ENCODE measurements around the gene CAP2. TPM values are rescaled to one million over a fixed set of nuclear protein-coding genes. Genes with fewer than 3 reads are reported as not detected.
A peak's percentile ranks its signal among the peaks of the same experiment; 100 is the strongest.

The CAP2 gene
- total and polyA plus RNA-seq, 9 of the 15 experiments (the other 6 are each of a cell fraction or from before 2014, with no cell fraction given): not detected

- TF ChIP-seq SMAD1 (IDR thresholded peaks at IDR 0.05; ENCODE audit: low read depth, low read length, partially characterized antibody): peak; percentile 48
- peak; percentile 60 to 82 (median 60); a peak in 5 of 6 replicates for TF ChIP-seq CTCF (IDR thresholded peaks at IDR 0.05 in 2 of 3, conservative IDR thresholded peaks at IDR 0.05 in 1 of 3; ENCODE audit: insufficient read depth in 2 of 3, low read depth in 1 of 3, low read length in 3 of 3)
- peak in 1 of 2 experiments; percentile 39; a peak in 1 of 4 replicates for TF ChIP-seq TBL1XR1 (IDR thresholded peaks at IDR 0.05; ENCODE audit: low read length in 2 of 2)
- TF ChIP-seq ZNF175 (CRISPR knock-in tag; IDR thresholded peaks at IDR 0.05; ENCODE audit: low read depth): 0 out of 2 replicates have a peak, but pooled peaks have one; percentile 16
- no peak for TF ChIP-seq NFIC (IDR thresholded peaks at IDR 0.05)
- TF ChIP-seq RBM22 (IDR thresholded peaks at IDR 0.05; ENCODE audit: low read depth, low read length, poor library complexity, severe bottlenecking): peak; percentile 4
- TF ChIP-seq CHD2 (IDR thresholded peaks at IDR 0.05; ENCODE audit: low read depth, low read length): peak; percentile 13; the same call in 1 of the 2 replicates
- TF ChIP-seq BCOR (IDR thresholded peaks at IDR 0.05): 0 out of 2 replicates have a peak, but pooled peaks have one; percentile 38
- TF ChIP-seq UBTF (IDR thresholded peaks at IDR 0.05; ENCODE audit: borderline replicate concordance in 1 of 2, low read depth in 2 of 2, low read length in 2 of 2): peak; percentile 9 to 28; a peak in 3 of 4 replicates
- peak in 1 of 2 experiments; percentile 38 for TF ChIP-seq E2F6 (IDR thresholded peaks at IDR 0.05; ENCODE audit: borderline replicate concordance in 1 of 2, extremely low read depth in 1 of 2, insufficient read depth in 1 of 2, insufficient read length in 1 of 2, low read depth in 1 of 2, low read length in 1 of 2, poor library complexity in 1 of 2, severe bottlenecking in 1 of 2)
- TF ChIP-seq MEIS2 (IDR thresholded peaks at IDR 0.05; ENCODE audit: partially characterized antibody): peak; percentile 67
- TF ChIP-seq ZNF277 (CRISPR knock-in tag; IDR thresholded peaks at IDR 0.05; ENCODE audit: borderline replicate concordance): no peak
- TF ChIP-seq ZNF444 (CRISPR knock-in tag; IDR thresholded peaks at IDR 0.05): peak; percentile 82; the same call in 1 of the 2 replicates
- TF ChIP-seq FOXA3 (CRISPR knock-in tag; conservative IDR thresholded peaks at IDR 0.05 in 1 of 2, IDR thresholded peaks at IDR 0.05 in 1 of 2): peak; percentile 47 to 85; a peak in 3 of 4 replicates
- 0 out of 2 replicates have a peak, but pooled peaks have one; percentile 17 for TF ChIP-seq ARID3A (IDR thresholded peaks at IDR 0.05; ENCODE audit: borderline replicate concordance, low read depth, low read length)
- TF ChIP-seq MCM2 (IDR thresholded peaks at IDR 0.05; ENCODE audit: low read depth): no peak
These were observed 206.6 kb downstream of the CAP2 start, which contains the start of gene FAM8A1 (continued) for GRCh38 chr6:17599877-17600526.
